GM12878 (cell line): Measurements from ENCODE around the gene OPRM1.

ENCODE experiments used
- CHD4 ChIP-seq: fragments of 200-600 bp; sonication (generic); IDR thresholded peaks from 2 replicates; pipeline ENCODE4 v1.6.1; 2016; ENCODE audit warnings: mild to moderate bottlenecking
- CTCF ChIP-seq, 3 experiments: IDR thresholded peaks in 2 of 3; conservative IDR thresholded peaks in 1 of 3; 2 replicates each; pipeline ENCODE4 v1.5.1; 2011; ENCODE audit warnings: low read depth in 3 of 3, low read length in 3 of 3, mild to moderate bottlenecking in 3 of 3, control low read depth in 2 of 3, moderate library complexity in 2 of 3, inconsistent platforms in 1 of 3, mixed read lengths in 1 of 3; ENCODE audit not compliant: control insufficient read depth in 2 of 3, insufficient read depth in 1 of 3; ENCODE audit errors: extremely low read depth in 1 of 3
- EED ChIP-seq: sonication (generic); IDR thresholded peaks from 2 replicates; pipeline ENCODE4 v1.6.1; 2016; ENCODE audit warnings: antibody characterized with exemption, low read depth
- EZH2 ChIP-seq: IDR thresholded peaks from 2 replicates; pipeline ENCODE4 v1.6.1; 2012; ENCODE audit warnings: low read depth, mild to moderate bottlenecking, control low read depth, inconsistent platforms, low read length, borderline replicate concordance; ENCODE audit not compliant: control insufficient read depth
- HDAC2 ChIP-seq: fragments of 200-600 bp; sonication (generic); IDR thresholded peaks from 2 replicates; pipeline ENCODE4 v1.6.1; 2017
- JUND ChIP-seq: IDR thresholded peaks from 2 replicates; pipeline ENCODE4 v1.6.1; 2012; ENCODE audit warnings: low read depth, mild to moderate bottlenecking, low read length, improper control_type of control experiment, moderate library complexity
- MLLT1 ChIP-seq: fragments of 450-650 bp; IDR thresholded peaks from 2 replicates; pipeline ENCODE4 v1.6.1; 2016; ENCODE audit warnings: mild to moderate bottlenecking
- MTA2 ChIP-seq: fragments of 450-650 bp; IDR thresholded peaks from 2 replicates; pipeline ENCODE4 v1.6.1; 2016; ENCODE audit warnings: low read depth, mild to moderate bottlenecking, moderate library complexity
- MYC ChIP-seq: IDR thresholded peaks from 2 replicates; pipeline ENCODE4 v1.6.1; 2011; ENCODE audit warnings: mild to moderate bottlenecking, low read length, moderate library complexity, inconsistent platforms; ENCODE audit not compliant: insufficient read depth, insufficient replicate concordance, insufficient read length, severe bottlenecking
- RAD21 ChIP-seq: IDR thresholded peaks from 2 replicates; pipeline ENCODE4 v1.6.1; 2011; ENCODE audit warnings: mild to moderate bottlenecking, low read depth, low read length, moderate library complexity; ENCODE audit not compliant: insufficient read depth
- USF2 ChIP-seq: IDR thresholded peaks from 2 replicates; pipeline ENCODE4 v1.6.1; 2011; ENCODE audit warnings: low read depth, low read length, improper control_type of control experiment, borderline replicate concordance

GRCh38 chr6:154123155-154123956 is 84.3 kb downstream of the OPRM1 start:
- TF ChIP-seq MYC (no peak), MTA2 (no peak), CTCF (IDR thresholded peaks at IDR 0.05 in 2 of 3, conservative IDR thresholded peaks at IDR 0.05 in 1 of 3; ENCODE audit: control insufficient read depth in 2 of 3, extremely low read depth in 1 of 3, insufficient read depth in 1 of 3, low read depth in 3 of 3, low read length in 3 of 3) (no peak), HDAC2 (no peak), RAD21 (no peak), MLLT1 (no peak), USF2 (no peak), JUND (no peak), EED (no peak), EZH2 (no peak), CHD4 (no peak)
